Type B pancreatic cell (in vitro differentiated cells): ENCODE measurements around the gene LEMD1. TPM values are rescaled to one million over a fixed set of nuclear protein-coding genes. Genes with fewer than 3 reads are reported as not detected.
A peak's percentile ranks its signal among the peaks of the same experiment; 100 is the strongest.
"Not testable (repeated sequence)": the region's sequence is repeated elsewhere in the genome, so short reads cannot be mapped to it uniquely, and the experiment has no call there.

Experiments used
- DNase-seq: peaks from one replicate; pipeline ENCODE4 v3.0.0; 2021; ENCODE audit warnings: mixed read lengths; ENCODE audit not compliant: unreplicated experiment; ENCODE audit errors: extremely low spot score
- H3K27ac Mint-ChIP-seq: 2 replicates; pipeline ENCODE4 v1.8.0; 2021; ENCODE audit warnings: mild to moderate bottlenecking, mixed read lengths
- H3K27me3 Mint-ChIP-seq: 2 replicates; pipeline ENCODE4 v1.8.0; 2021; ENCODE audit warnings: mixed read lengths
- H3K36me3 Mint-ChIP-seq: 2 replicates; pipeline ENCODE4 v1.8.0; 2021; ENCODE audit warnings: mixed read lengths
- H3K4me1 Mint-ChIP-seq: one replicate; pipeline ENCODE4 v1.8.0; 2021; ENCODE audit warnings: mixed read lengths; ENCODE audit not compliant: unreplicated experiment
- H3K4me3 Mint-ChIP-seq: 2 replicates; pipeline ENCODE4 v1.8.0; 2021; ENCODE audit warnings: mild to moderate bottlenecking, mixed read lengths
- H3K9me3 Mint-ChIP-seq: 2 replicates; pipeline ENCODE4 v1.8.0; 2021; ENCODE audit warnings: mixed read lengths
- total RNA-seq: library from RNA; stranded (reverse); gene quantifications from 2 replicates; pipeline ENCODE4 v1.2.1, GENCODE V29; 2021; ENCODE audit warnings: low replicate concordance
- TF ChIP-seq, protein P1 (sequence below): fragments of 200-600 bp; sonication (generic); conservative IDR thresholded peaks from 2 replicates; pipeline ENCODE4 v1.5.0; 2021; ENCODE audit warnings: antibody characterized with exemption, mild to moderate bottlenecking

The LEMD1 gene
- total RNA-seq, 1 donor from 2014 or later: 5.5 TPM

DNA sequence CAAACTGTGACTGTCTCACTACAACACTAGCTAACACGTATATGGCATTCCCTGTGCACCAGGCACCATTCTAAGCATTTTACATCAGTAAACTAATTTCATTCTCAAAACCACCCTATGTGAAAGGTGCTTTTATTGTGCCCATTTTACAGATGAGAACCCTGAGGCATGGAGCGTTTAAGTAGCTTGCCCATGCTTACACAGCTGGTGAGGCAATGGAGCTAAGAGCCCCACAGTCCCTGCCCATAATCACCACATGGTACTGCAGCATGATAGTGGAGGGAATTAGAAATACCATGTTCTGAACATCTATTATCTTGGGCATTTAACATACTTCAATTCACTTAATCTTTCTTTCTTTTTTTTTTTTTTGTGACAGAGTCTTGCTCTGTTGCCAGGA lies 34.0 kb downstream of the LEMD1 start:
- Mint-ChIP-seq H3K4me1 (no peaks in the 10 kb centered on the region), H3K9me3 (no peaks in the 10 kb centered on the region), H3K36me3 (no peaks in the 10 kb centered on the region), H3K4me3 (no peak overlapping the region), H3K27ac (no peak overlapping the region), H3K27me3 (peaks cover 16% of the 10 kb centered on the region)
- TF ChIP-seq, protein P1, sequence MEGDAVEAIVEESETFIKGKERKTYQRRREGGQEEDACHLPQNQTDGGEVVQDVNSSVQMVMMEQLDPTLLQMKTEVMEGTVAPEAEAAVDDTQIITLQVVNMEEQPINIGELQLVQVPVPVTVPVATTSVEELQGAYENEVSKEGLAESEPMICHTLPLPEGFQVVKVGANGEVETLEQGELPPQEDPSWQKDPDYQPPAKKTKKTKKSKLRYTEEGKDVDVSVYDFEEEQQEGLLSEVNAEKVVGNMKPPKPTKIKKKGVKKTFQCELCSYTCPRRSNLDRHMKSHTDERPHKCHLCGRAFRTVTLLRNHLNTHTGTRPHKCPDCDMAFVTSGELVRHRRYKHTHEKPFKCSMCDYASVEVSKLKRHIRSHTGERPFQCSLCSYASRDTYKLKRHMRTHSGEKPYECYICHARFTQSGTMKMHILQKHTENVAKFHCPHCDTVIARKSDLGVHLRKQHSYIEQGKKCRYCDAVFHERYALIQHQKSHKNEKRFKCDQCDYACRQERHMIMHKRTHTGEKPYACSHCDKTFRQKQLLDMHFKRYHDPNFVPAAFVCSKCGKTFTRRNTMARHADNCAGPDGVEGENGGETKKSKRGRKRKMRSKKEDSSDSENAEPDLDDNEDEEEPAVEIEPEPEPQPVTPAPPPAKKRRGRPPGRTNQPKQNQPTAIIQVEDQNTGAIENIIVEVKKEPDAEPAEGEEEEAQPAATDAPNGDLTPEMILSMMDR: no peak
- peak; percentile 20 for DNase-seq

DNA sequence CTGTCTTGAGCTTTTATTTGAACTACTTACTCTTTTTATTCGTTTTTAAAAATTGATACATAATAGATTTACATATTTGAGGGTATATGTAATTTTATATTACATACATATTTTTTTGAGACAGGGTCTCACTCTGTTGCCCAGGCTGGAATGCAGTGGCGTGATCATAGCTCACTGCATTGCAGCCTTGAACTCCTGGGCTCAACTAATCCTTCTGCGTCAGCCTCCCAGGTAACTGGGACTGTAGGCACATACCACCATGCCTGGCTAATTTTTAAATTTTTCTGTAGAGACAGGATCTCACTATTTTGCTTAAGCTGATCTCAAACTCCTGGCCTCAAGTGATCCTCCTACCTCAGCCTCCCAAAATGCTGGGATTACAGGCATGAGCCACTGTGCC lies 38.9 kb downstream of the LEMD1 start:
- not testable (repeated sequence) for DNase-seq, H3K36me3 Mint-ChIP-seq, H3K4me1 Mint-ChIP-seq, H3K4me3 Mint-ChIP-seq, H3K27ac Mint-ChIP-seq, H3K9me3 Mint-ChIP-seq, H3K27me3 Mint-ChIP-seq

DNA sequence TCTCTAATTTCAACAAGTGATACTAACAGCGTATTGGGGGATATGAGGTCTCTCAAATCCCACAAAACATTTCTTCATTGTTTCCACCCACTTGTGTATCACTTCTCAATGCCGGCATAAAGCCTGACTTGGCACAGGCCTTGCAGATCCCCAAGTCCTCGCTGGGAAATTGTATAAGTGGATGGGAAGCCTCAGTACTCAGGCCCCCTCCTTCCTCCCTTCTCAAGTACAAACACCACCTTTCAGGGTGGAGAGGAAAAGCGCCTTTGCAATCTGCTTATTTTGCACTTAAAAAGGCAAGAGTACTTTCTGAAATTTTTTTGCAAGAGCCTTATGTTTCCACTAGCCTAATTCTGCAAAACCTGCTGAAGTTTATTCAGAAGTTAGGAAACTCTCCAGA lies 39.3 kb downstream of the LEMD1 start:
- DNase-seq: no peak
- TF ChIP-seq, protein P1: no peak
- H3K27ac Mint-ChIP-seq: no peak overlapping the region
- no peak overlapping the region for H3K4me3 Mint-ChIP-seq
- no peaks in the 10 kb centered on the region for H3K36me3 Mint-ChIP-seq
- H3K27me3 Mint-ChIP-seq: peaks cover 3% of the 10 kb centered on the region
- H3K4me1 Mint-ChIP-seq: no peaks in the 10 kb centered on the region
- no peaks in the 10 kb centered on the region for H3K9me3 Mint-ChIP-seq

DNA sequence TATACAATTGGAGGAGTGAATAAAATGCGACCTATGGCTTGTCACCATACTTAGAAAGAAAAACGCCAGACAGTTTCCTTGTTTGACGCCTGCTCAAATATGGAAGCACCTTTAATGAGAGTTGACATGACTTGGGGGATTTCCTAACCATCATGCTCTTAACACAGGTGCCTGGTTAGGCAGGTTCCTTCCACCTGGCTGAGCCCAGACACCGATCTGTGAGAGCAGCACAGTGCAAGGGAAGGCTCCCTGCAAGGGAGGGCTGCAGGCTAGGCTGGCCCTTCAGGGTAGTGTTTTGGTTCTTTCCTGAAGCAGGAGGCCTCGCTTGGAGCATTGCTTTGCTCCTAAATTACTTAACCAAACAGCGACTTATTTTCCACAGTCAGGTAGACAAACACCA lies 40.6 kb downstream of the LEMD1 start:
- H3K36me3 Mint-ChIP-seq: no peaks in the 10 kb centered on the region
- H3K9me3 Mint-ChIP-seq: no peaks in the 10 kb centered on the region
- H3K27me3 Mint-ChIP-seq: peaks cover 4% of the 10 kb centered on the region
- no peak overlapping the region for H3K4me3 Mint-ChIP-seq
- DNase-seq: no peak
- TF ChIP-seq, protein P1: no peak
- peaks cover 2% of the 10 kb centered on the region for H3K4me1 Mint-ChIP-seq
- no peak overlapping the region for H3K27ac Mint-ChIP-seq

DNA sequence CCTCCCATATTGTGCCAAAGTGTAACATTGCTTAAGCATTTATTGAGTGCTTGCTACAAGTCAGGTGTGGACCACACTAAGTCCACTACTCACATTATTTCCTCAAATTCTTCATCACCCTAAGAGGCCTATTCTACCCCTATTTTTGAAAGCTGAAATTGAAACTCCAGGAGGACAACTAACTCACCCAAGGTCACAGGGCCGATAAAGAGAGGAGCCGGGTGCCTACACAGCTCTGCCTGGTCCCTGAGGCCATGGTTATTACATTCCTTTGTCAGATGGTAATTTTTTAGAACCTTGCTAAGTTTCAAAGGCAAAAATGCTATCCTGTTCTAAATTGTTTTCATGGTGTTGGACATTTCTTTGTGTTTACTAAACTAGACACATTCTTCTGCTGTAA lies 41.0 kb downstream of the LEMD1 start:
- H3K27ac Mint-ChIP-seq: no peak overlapping the region
- peaks cover 8% of the 10 kb centered on the region for H3K27me3 Mint-ChIP-seq
- no peaks in the 10 kb centered on the region for H3K36me3 Mint-ChIP-seq
- TF ChIP-seq, protein P1: no peak
- H3K4me1 Mint-ChIP-seq: peaks cover 6% of the 10 kb centered on the region
- no peak overlapping the region for H3K4me3 Mint-ChIP-seq
- H3K9me3 Mint-ChIP-seq: no peaks in the 10 kb centered on the region
- DNase-seq: no peak

DNA sequence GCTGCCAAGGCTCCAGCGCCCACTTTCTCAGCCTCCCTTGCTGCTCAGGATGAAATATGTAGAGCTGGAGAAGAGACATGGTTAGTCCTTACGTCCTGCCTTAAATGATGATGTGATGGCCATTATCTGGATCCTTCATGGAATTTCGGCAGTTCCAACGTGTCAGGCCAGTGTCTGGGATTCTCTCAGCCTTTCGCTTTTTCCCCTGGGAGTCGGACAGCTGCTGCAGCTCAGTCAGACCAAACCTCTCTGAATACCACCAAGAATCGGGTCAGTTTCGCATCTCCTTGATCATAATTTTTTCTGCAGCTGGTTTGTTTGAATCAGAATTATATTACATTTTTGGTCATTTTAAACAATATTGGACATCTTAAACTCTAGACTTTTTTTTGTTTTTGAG lies 42.8 kb downstream of the LEMD1 start:
- no peak for DNase-seq
- Mint-ChIP-seq H3K36me3 (no peaks in the 10 kb centered on the region), H3K27me3 (peaks cover 11% of the 10 kb centered on the region), H3K27ac (no peak overlapping the region), H3K4me1 (peaks cover 15% of the 10 kb centered on the region), H3K4me3 (no peak overlapping the region), H3K9me3 (no peaks in the 10 kb centered on the region)
- TF ChIP-seq, protein P1: no peak
